ENCODE data around the gene STAG1.

Gene STAG1

DNA sequence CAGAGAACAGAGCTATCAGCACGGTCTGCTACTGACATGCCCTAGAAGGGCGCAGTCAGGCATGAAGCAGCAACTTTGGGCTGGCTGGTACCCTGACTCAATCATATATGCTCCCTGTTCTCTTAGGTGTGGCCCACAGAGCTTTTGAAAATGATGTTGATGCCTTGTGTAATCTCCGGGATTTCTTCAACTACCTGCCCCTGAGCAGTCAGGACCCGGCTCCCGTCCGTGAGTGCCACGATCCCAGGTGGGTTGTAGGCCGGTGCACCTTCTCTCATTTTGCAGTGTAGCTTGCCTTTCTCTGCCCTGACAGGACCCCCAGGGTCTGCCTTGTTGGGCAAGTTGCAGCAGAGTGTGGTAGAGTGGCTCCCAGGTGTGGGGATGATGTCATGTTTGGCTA is 454.4 kb downstream of the STAG1 start:
- DNase-seq = no peak

DNA sequence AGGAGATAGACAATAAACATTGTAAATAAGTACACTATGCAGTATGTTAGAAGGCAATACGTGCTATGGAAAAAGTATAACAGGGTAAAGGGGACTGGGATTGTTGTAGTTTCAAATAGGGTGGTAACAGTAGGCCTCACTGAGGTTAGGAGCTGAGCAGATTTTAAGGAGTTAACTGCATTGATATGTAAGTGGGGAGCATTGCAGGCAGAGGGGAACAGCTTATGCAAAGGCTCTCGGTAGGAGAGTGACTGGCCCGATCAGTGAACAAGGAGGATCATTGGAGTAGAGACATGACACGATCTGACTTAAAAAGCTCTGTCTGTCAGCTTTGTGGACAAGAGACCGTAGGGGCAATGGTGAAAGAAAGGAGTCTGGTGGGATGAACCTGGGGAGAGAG is 455.2 kb downstream of the STAG1 start:
- no peak for DNase-seq

DNA sequence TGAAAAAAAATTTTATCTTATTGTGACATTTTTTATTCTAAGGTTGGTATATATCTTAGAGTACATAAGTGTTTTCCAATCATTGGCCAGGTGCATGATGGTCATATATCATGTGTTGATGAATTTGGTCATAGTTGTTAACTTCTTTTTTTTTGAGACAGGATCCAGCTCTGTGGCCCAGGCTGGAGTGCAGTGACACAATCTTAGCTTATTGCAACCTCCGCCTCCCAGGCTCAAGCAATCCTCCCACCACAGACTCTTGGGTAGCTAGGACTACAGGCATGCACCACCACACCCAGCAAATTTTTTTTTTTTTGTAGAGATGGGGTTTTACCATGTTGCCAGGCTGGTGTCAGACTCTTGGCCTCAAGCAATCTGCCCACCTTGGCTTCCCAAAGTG is 458.0 kb downstream of the STAG1 start:
- no peak for DNase-seq

DNA sequence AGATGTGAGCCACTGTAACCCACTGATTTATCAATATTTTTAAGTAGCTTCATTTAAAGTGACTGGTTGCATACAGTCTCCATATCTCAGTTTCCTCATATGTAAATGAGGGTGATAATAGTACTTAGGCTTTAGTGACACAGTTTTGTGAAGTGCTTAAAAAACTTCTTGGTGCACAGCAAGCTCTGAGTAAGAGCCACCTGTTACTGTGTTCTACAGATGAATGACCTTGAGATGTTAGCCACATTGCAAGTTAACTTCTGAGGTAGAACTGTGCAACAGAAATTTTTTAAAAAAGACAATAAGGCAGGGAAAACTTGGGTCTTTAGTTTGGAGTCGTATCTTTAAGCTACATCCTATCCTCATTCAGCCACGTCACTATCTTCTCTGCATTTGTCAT is 458.9 kb downstream of the STAG1 start:
- no peak for DNase-seq

DNA sequence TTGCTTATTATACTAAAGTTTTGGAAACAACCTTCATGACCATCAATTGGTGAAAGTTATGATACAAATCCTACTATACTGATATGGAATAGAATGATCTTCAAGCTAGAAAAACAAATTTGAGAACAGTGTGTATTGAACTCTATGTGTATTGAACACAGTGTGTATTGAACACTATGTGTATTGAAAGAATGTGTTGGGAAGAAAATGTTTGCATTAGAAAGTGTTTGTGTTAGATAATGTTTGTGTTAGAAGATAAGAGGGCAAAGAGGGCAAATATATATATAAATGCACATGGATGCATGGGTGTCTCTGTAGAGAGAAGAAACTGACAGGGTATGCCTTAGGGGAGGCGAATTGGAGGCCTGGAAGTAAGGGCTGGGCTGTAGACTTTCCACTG is 459.7 kb downstream of the STAG1 start:
- no peak for DNase-seq

DNA sequence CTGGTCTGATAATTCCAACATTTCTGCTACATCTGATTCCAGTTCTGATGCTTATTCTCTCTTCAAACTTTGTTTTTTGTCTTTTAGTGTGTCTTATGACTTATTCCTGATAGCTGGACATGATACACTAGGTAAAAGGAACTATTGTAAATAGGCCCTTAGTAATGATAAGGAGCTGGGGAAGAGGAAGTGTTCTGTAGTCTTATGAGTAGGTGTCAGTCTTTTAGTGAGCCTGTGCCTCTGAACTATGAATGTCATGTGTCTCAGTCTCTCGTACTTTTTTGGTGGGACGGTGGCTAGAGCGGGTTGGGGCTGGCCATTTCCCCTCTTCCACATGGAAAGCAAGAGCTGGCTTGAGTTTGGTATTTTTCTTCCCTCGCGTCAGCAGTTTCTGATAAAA is 460.9 kb downstream of the STAG1 start:
- DNase-seq = no peak
